ENCODE results near the gene ADGRG1.

DNA sequence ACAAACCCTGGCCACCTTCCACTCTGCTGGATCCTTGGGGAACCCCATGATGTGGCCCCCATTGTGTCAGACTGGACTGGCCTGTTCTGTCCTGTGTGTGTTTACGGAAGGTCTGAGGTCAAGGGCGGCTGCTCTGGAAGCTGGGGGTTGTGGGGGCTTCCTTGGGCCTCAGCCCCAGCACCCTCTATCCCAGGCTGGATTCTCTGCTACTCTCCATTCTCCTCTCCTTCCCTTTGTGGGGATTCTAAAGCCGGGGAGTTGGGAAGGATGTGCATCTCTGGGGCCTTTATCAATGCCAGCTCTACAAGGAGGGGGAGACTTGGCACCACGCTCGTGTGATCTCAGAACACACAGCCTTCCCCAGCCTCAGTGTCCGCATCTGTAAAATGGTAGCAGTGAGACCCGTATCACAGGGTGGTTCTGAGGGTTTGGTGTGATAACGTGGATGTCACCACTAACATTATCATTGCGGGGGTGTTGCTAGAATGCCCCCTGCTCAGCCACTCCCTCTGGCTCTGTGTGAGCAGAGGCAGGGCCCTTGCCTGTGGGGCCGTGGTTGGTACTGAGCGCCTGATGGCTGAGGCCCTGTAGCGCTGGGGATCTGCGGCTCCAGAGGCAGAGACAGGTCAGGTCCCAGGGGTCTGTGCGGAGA is 18.1 kb downstream of the ADGRG1 start:
- TF ChIP-seq, protein P1, sequence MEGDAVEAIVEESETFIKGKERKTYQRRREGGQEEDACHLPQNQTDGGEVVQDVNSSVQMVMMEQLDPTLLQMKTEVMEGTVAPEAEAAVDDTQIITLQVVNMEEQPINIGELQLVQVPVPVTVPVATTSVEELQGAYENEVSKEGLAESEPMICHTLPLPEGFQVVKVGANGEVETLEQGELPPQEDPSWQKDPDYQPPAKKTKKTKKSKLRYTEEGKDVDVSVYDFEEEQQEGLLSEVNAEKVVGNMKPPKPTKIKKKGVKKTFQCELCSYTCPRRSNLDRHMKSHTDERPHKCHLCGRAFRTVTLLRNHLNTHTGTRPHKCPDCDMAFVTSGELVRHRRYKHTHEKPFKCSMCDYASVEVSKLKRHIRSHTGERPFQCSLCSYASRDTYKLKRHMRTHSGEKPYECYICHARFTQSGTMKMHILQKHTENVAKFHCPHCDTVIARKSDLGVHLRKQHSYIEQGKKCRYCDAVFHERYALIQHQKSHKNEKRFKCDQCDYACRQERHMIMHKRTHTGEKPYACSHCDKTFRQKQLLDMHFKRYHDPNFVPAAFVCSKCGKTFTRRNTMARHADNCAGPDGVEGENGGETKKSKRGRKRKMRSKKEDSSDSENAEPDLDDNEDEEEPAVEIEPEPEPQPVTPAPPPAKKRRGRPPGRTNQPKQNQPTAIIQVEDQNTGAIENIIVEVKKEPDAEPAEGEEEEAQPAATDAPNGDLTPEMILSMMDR (IDR thresholded peaks at IDR 0.05) = no peak
- no peak for TF ChIP-seq POLR2A (IDR thresholded peaks at IDR 0.05)
